GM18951 (cell line): ENCODE results near the gene SLC34A2.

Experiments used
- POLR2A ChIP-seq: IDR thresholded peaks from 4 replicates; pipeline ENCODE4 v1.6.1; 2011; ENCODE audit warnings: mild to moderate bottlenecking; ENCODE audit not compliant: insufficient read length, insufficient read depth; ENCODE audit errors: extremely low read depth
- in situ Hi-C: fragments of 300-500 bp; cut with MboI; formaldehyde crosslinking; loops from one replicate; pipeline ENCODE4 v1.12.0; 2022; ENCODE audit warnings: low sequenced_read_pairs, mixed read lengths, inconsistent platforms; ENCODE audit not compliant: unreplicated experiment

Gene SLC34A2

GRCh38 chr4:25676221-25676620 is 20.6 kb downstream of the SLC34A2 start:
- no peak for TF ChIP-seq POLR2A
- in situ Hi-C loops = no loop called here

GRCh38 chr4:25677157-25677556 is 21.5 kb downstream of the SLC34A2 start:
- in situ Hi-C loops = no loop called here
- no peak for TF ChIP-seq POLR2A

GRCh38 chr4:25677943-25678342 is 22.3 kb downstream of the SLC34A2 start:
- no peak for TF ChIP-seq POLR2A
- in situ Hi-C loops = no loop called here

- no peak for TF ChIP-seq POLR2A
- in situ Hi-C loops = no loop called here
These were observed 32.1 kb downstream of the SLC34A2 start for GRCh38 chr4:25687773-25688172.

- TF ChIP-seq POLR2A = no peak
- in situ Hi-C loops = no loop called here
These were observed 38.8 kb downstream of the SLC34A2 start for GRCh38 chr4:25694466-25694865.

- in situ Hi-C loops = no loop called here
- no peak for TF ChIP-seq POLR2A
These were observed 40.8 kb downstream of the SLC34A2 start for GRCh38 chr4:25696409-25696808.

- no peak for TF ChIP-seq POLR2A
These were observed 41.9 kb downstream of the SLC34A2 start for GRCh38 chr4:25697516-25697915.

GRCh38 chr4:25700661-25701060 is 45.0 kb downstream of the SLC34A2 start:
- in situ Hi-C loops = no loop called here
- no peak for TF ChIP-seq POLR2A

More at GRCh38 chr4:25697516-25697915, 41.9 kb downstream of the SLC34A2 start:
- in situ Hi-C loops = no loop called here

GRCh38 chr4:25702848-25703247 is 47.2 kb downstream of the SLC34A2 start:
- TF ChIP-seq POLR2A = no peak
- in situ Hi-C loops = no loop called here

GRCh38 chr4:25703731-25704388 is 48.2 kb downstream of the SLC34A2 start:
- TF ChIP-seq POLR2A = no peak
- in situ Hi-C loops = no loop called here

GRCh38 chr4:25704516-25704915 is 48.9 kb downstream of the SLC34A2 start:
- in situ Hi-C loops = no loop called here
- no peak for TF ChIP-seq POLR2A

GRCh38 chr4:25710637-25711036 is 55.0 kb downstream of the SLC34A2 start:
- in situ Hi-C loops = no loop called here

GRCh38 chr4:25712611-25713010 is 57.0 kb downstream of the SLC34A2 start:
- TF ChIP-seq POLR2A = no peak
- in situ Hi-C loops = no loop called here

More at GRCh38 chr4:25710637-25711036, 55.0 kb downstream of the SLC34A2 start:
- TF ChIP-seq POLR2A = no peak

- in situ Hi-C loops = no loop called here
- TF ChIP-seq POLR2A = no peak
These were observed 58.2 kb downstream of the SLC34A2 start for GRCh38 chr4:25713812-25714211.
